Activated CD8-positive, alpha-beta T cell treated with anti-CD3 and anti-CD28 coated beads for 36 hours (primary cell): ENCODE measurements around the gene GRAMD1A. TPM values are rescaled to one million over a fixed set of nuclear protein-coding genes. Genes with fewer than 3 reads are reported as not detected.

Experiments
- ATAC-seq: fragments of 200-7000 bp; cut with Tn5 transposase; one replicate; pipeline ENCODE4 v1.10.0; 2021; ENCODE audit warnings: mild to moderate bottlenecking, moderate library complexity
- CTCF ChIA-PET: fragments of 350-600 bp; sonication (Branson Sonifier 250); formaldehyde crosslinking; loops from one replicate; lab custom pipeline; 2021; ENCODE audit warnings: antibody characterized with exemption; lab: Charles Lee
- POLR2A ChIA-PET: fragments of 350-600 bp; sonication (Branson Sonifier 250); formaldehyde crosslinking; loops from one replicate; lab custom pipeline; 2021; ENCODE audit warnings: antibody characterized with exemption; lab: Charles Lee
- DNase-seq: peaks from one replicate; pipeline ENCODE4 v3.0.0-alpha.2; 2020
- H3K27ac Mint-ChIP-seq: one replicate; pipeline ENCODE4 v1.8.0; 2021; ENCODE audit warnings: mild to moderate bottlenecking, mixed read lengths
- H3K27me3 Mint-ChIP-seq: one replicate; pipeline ENCODE4 v1.8.0; 2021; ENCODE audit warnings: mixed read lengths
- H3K36me3 Mint-ChIP-seq: one replicate; pipeline ENCODE4 v1.8.0; 2021; ENCODE audit warnings: low read depth, mixed read lengths
- H3K4me1 Mint-ChIP-seq: one replicate; pipeline ENCODE4 v1.8.0; 2021; ENCODE audit warnings: low read depth, mixed read lengths
- H3K4me3 Mint-ChIP-seq: one replicate; pipeline ENCODE4 v1.8.0; 2021; ENCODE audit warnings: mild to moderate bottlenecking, moderate library complexity, mixed read lengths
- H3K9me3 Mint-ChIP-seq: one replicate; pipeline ENCODE4 v1.8.0; 2021; ENCODE audit warnings: mixed read lengths
- CTCF ChIP-seq: fragments of 200-600 bp; IDR thresholded peaks from one replicate; pipeline ENCODE4 v1.8.0; 2022; ENCODE audit warnings: antibody characterized with exemption, mild to moderate bottlenecking
- intact Hi-C: fragments of 100-400 bp; cut with micrococcal nuclease; formaldehyde crosslinking; loops from one replicate; pipeline ENCODE4 v1.10.0; 2022
- total RNA-seq, 2 experiments: library from RNA; stranded (reverse); gene quantifications; one replicate each; pipeline ENCODE4 v1.2.3, GENCODE V29; 2021

GRAMD1A gene
- total RNA-seq, 2 experiments from 2014 or later = 128 to 134 TPM

- H3K36me3 Mint-ChIP-seq = no peaks in the 10 kb centered on the region
- peak overlapping the region; percentile 29 for H3K27ac Mint-ChIP-seq
- DNase-seq (peak; percentile 35), ATAC-seq (peak; percentile 43)
- peaks cover 3% of the 10 kb centered on the region for H3K9me3 Mint-ChIP-seq
- CTCF ChIA-PET = interaction anchor here (0.6 to 2.0 kb wide), 7 partner anchors 20 to 208 kb away, joined by 3 to 7 read pairs (median 3); no protein-coding TSS in a partner anchor
- POLR2A ChIA-PET = no interaction called here
- no peak overlapping the region for H3K4me3 Mint-ChIP-seq
- no peaks in the 10 kb centered on the region for H3K27me3 Mint-ChIP-seq
- H3K4me1 Mint-ChIP-seq = peaks cover 20% of the 10 kb centered on the region
- intact Hi-C loops = no loop called here
- TF ChIP-seq CTCF = no peak
Measured at GRCh38 chr19:35063940-35064818, 64.1 kb downstream of the GRAMD1A start.

GRCh38 chr19:35065574-35065973 is 65.5 kb downstream of the GRAMD1A start:
- H3K27me3 Mint-ChIP-seq = no peaks in the 10 kb centered on the region
- H3K36me3 Mint-ChIP-seq = no peaks in the 10 kb centered on the region
- TF ChIP-seq CTCF = no peak
- peaks cover 5% of the 10 kb centered on the region for H3K9me3 Mint-ChIP-seq
- ATAC-seq (no peak), DNase-seq (no peak)
- ChIA-PET POLR2A (no interaction called here), CTCF (interaction anchor here (1.0 to 2.0 kb wide), 4 partner anchors 21 to 291 kb away, joined by 3 to 7 read pairs (median 3); no protein-coding TSS in a partner anchor)
- intact Hi-C loops = no loop called here
- no peak overlapping the region for H3K4me3 Mint-ChIP-seq
- peaks cover 20% of the 10 kb centered on the region for H3K4me1 Mint-ChIP-seq
- no peak overlapping the region for H3K27ac Mint-ChIP-seq

DNA sequence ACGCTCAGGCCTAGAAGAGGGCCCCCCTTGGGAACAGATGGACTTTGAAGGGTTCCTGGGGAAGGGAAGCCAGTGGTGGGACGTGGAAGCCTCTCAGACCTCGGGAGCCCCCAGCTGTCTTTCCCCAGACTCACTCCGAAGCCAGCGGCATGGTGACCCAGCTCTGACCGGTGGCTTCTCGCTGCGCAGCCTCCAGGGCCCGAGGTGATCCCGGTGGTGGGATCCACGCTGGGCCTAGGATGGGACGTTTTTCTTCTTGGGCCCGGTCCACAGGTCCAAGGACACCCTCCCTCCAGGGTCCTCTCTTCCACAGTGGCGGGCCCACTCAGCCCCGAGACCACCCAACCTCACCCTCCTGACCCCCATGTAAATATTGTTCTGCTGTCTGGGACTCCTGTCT is 66.0 kb downstream of the GRAMD1A start:
- DNase-seq (no peak), ATAC-seq (no peak)
- TF ChIP-seq CTCF = no peak
- Mint-ChIP-seq H3K27me3 (no peaks in the 10 kb centered on the region), H3K36me3 (no peaks in the 10 kb centered on the region), H3K9me3 (peaks cover 6% of the 10 kb centered on the region), H3K27ac (no peak overlapping the region), H3K4me1 (peaks cover 20% of the 10 kb centered on the region), H3K4me3 (no peak overlapping the region)
- ChIA-PET POLR2A (interaction anchor here (0.9 to 1.2 kb wide), 3 partner anchors 17 to 229 kb away, joined by 3 read pairs; no protein-coding TSS in a partner anchor), CTCF (interaction anchor here (0.6 to 2.7 kb wide), 36 partner anchors 8 to 385 kb away, joined by 3 to 42 read pairs (median 5); partner anchors contain the start of gene LGI4)
- intact Hi-C loops = loop anchor here (2.0 kb wide), 1 partner anchor 69 kb away; the partner anchor contains the start of gene LGI4

DNA sequence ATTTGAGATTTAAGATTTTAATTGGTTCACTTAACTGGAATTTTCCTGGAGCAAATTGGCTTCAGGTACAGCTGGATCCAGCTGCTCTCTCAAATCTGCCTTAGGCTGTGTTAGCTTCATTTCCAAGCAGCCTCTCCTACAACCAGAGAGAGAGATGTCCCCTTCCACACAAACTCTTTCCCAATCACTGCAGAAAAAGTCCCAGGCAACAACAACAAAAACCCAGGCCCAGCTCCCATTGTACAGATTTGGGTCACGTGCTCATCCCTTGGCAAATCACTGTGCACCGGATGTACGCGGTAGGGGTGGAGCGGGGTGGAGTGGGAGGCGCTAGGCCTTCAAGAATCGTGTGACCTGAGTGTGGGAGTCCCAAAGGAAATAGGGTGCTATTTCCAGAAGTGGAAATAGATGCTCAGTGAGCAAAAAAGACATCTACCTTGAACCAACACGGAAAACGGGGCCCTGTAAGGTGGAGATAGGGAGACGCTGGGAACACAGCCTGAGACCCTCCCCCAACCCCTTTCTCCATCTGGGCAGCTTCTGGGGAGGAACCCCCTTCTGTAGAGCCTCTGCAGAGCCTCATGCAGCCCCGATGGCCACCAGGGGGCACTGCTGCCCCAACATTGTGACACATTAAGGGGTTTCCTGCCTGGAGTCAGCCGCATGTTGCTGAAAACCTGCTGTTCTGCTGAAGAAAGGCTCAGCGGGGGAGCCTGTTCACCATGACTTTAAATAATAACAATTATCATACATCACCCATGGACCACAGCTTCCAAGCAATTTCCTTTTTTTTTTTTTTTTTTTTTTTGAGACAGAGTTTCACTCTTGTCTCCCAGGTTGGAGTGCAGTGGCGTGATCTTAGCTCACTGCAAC is 66.8 kb downstream of the GRAMD1A start:
- no peaks in the 10 kb centered on the region for H3K27me3 Mint-ChIP-seq
- ChIA-PET POLR2A (interaction anchor here (0.6 to 1.4 kb wide), 6 partner anchors 8 to 228 kb away, joined by 3 to 4 read pairs (median 3); no protein-coding TSS in a partner anchor), CTCF (interaction anchor here (0.6 to 2.7 kb wide), 50 partner anchors 9 to 641 kb away, joined by 3 to 42 read pairs (median 4); partner anchors contain the start of genes FXYD3 and LGI4)
- ATAC-seq (peak; percentile 92), DNase-seq (peak; percentile 97)
- TF ChIP-seq CTCF = peak; percentile 86
- peaks cover 6% of the 10 kb centered on the region for H3K9me3 Mint-ChIP-seq
- H3K27ac Mint-ChIP-seq = peak overlapping the region; percentile 55
- H3K4me3 Mint-ChIP-seq = peak overlapping the region; percentile 57
- H3K36me3 Mint-ChIP-seq = no peaks in the 10 kb centered on the region
- intact Hi-C loops = loop anchor here (2.0 kb wide), 1 partner anchor 68 kb away; the partner anchor contains the start of gene LGI4
- peaks cover 20% of the 10 kb centered on the region for H3K4me1 Mint-ChIP-seq
